ENCODE results near the gene ZNF277.

ZNF277 gene

GRCh38 chr7:112161253-112162141, 45.0 kb upstream of the ZNF277 start:
- no peak for DNase-seq (ENCODE audit: low read depth)
- TF ChIP-seq POLR2A (IDR thresholded peaks at IDR 0.05; ENCODE audit: extremely low read depth, insufficient read length): no peak
- no peak for TF ChIP-seq MAX (IDR thresholded peaks at IDR 0.05; ENCODE audit: low read depth, low read length)
- TF ChIP-seq CTCF (IDR thresholded peaks at IDR 0.05; ENCODE audit: low read depth, low read length): no peak
- no peak for TF ChIP-seq MYC (IDR thresholded peaks at IDR 0.05; ENCODE audit: low read depth, low read length)
- H3K4me3 ChIP-seq (ENCODE audit: low read depth, low read length): no peak overlapping the region

- H3K4me3 ChIP-seq (ENCODE audit: low read depth, low read length): no peak overlapping the region
- peak; percentile 10 for DNase-seq (ENCODE audit: low read depth)
- TF ChIP-seq MYC (IDR thresholded peaks at IDR 0.05; ENCODE audit: low read depth, low read length): no peak
- TF ChIP-seq CTCF (IDR thresholded peaks at IDR 0.05; ENCODE audit: low read depth, low read length): no peak
- TF ChIP-seq MAX (IDR thresholded peaks at IDR 0.05; ENCODE audit: low read depth, low read length): no peak
- TF ChIP-seq POLR2A (IDR thresholded peaks at IDR 0.05; ENCODE audit: extremely low read depth, insufficient read length): no peak
These were observed 44.2 kb upstream of the ZNF277 start for GRCh38 chr7:112162142-112162766.

- DNase-seq (ENCODE audit: low read depth): no peak
- TF ChIP-seq CTCF (IDR thresholded peaks at IDR 0.05; ENCODE audit: low read depth, low read length) (no peak), MAX (IDR thresholded peaks at IDR 0.05; ENCODE audit: low read depth, low read length) (no peak), MYC (IDR thresholded peaks at IDR 0.05; ENCODE audit: low read depth, low read length) (no peak), POLR2A (IDR thresholded peaks at IDR 0.05; ENCODE audit: extremely low read depth, insufficient read length) (no peak)
- H3K4me3 ChIP-seq (ENCODE audit: low read depth, low read length): no peak overlapping the region
These were observed 43.5 kb upstream of the ZNF277 start for GRCh38 chr7:112162784-112163506.

GRCh38 chr7:112167147-112167546, 39.3 kb upstream of the ZNF277 start:
- no peak overlapping the region for H3K4me3 ChIP-seq (ENCODE audit: low read depth, low read length)
- TF ChIP-seq POLR2A (IDR thresholded peaks at IDR 0.05; ENCODE audit: extremely low read depth, insufficient read length) (no peak), MAX (IDR thresholded peaks at IDR 0.05; ENCODE audit: low read depth, low read length) (no peak), CTCF (IDR thresholded peaks at IDR 0.05; ENCODE audit: low read depth, low read length) (no peak), MYC (IDR thresholded peaks at IDR 0.05; ENCODE audit: low read depth, low read length) (no peak)
- DNase-seq (ENCODE audit: low read depth): no peak

- no peak overlapping the region for H3K4me3 ChIP-seq (ENCODE audit: low read depth, low read length)
- TF ChIP-seq POLR2A (IDR thresholded peaks at IDR 0.05; ENCODE audit: extremely low read depth, insufficient read length) (no peak), MYC (IDR thresholded peaks at IDR 0.05; ENCODE audit: low read depth, low read length) (no peak), MAX (IDR thresholded peaks at IDR 0.05; ENCODE audit: low read depth, low read length) (no peak), CTCF (IDR thresholded peaks at IDR 0.05; ENCODE audit: low read depth, low read length) (no peak)
- DNase-seq (ENCODE audit: low read depth): no peak
These were observed 37.6 kb upstream of the ZNF277 start for GRCh38 chr7:112168915-112169314.
